ENCODE measurements around the gene CES5A.

DNA sequence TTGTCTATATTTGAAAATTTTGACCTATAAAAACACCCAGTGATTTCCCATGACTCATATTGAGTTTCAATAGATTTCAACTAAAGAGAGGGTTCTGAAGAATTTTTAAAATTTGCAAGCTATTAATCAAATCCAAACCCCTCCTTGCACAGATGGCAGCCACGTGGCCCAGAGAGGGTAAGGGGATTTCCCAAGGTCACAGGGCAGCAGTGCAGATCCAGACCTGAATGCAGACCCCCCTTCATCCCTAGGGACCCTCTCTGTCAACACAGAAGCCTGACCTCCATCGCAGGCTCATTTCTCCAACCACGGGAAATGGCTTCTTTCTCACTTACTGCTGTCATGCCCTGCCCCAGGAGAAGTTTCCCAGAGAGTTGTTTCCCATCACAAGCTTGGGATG is 24.7 kb upstream of the CES5A start:
- TF ChIP-seq, protein P1, sequence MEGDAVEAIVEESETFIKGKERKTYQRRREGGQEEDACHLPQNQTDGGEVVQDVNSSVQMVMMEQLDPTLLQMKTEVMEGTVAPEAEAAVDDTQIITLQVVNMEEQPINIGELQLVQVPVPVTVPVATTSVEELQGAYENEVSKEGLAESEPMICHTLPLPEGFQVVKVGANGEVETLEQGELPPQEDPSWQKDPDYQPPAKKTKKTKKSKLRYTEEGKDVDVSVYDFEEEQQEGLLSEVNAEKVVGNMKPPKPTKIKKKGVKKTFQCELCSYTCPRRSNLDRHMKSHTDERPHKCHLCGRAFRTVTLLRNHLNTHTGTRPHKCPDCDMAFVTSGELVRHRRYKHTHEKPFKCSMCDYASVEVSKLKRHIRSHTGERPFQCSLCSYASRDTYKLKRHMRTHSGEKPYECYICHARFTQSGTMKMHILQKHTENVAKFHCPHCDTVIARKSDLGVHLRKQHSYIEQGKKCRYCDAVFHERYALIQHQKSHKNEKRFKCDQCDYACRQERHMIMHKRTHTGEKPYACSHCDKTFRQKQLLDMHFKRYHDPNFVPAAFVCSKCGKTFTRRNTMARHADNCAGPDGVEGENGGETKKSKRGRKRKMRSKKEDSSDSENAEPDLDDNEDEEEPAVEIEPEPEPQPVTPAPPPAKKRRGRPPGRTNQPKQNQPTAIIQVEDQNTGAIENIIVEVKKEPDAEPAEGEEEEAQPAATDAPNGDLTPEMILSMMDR (conservative IDR thresholded peaks at IDR 0.05): no peak
- TF ChIP-seq ZFX (IDR thresholded peaks at IDR 0.05): no peak

Measured in C4-2B (cell line).